ENCODE results near the gene RND3. TPM values are rescaled to one million over a fixed set of nuclear protein-coding genes. Genes with fewer than 3 reads are reported as not detected.

Gene RND3
- total RNA-seq, 2 experiments from 2014 or later: not detected

DNA sequence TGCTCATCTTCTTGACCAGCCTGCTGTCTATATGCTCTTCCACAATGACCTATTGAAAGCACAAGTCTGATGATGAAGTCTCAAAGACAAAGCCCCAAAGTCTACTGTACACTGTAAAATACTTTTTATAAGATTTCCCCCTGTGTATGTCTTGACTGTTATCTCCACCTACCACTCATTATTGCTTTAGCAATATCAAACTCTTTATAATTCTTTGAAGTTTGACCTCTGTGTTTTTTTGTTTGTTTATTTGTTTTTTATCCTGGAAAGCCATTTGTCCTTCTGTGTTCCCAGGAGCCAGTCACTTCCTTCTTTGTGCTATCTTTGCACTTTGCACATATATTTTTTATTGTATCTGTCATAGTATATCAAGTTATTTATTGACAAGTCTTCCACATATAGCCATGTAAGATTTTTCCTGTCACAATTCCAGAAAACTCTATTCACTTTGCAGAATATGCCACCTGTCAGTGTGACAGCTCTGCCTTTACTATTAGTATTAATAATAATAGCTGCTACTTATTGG lies 66.3 kb downstream of the RND3 start:
- no peak overlapping the region for H3K27ac Mint-ChIP-seq
- no peaks in the 10 kb centered on the region for H3K4me1 Mint-ChIP-seq
- H3K27me3 Mint-ChIP-seq: peaks cover 18% of the 10 kb centered on the region
- DNase-seq: no peak
- peaks cover 1% of the 10 kb centered on the region for H3K9me3 Mint-ChIP-seq
- H3K36me3 Mint-ChIP-seq: no peaks in the 10 kb centered on the region
- H3K4me3 Mint-ChIP-seq: no peak overlapping the region

DNA sequence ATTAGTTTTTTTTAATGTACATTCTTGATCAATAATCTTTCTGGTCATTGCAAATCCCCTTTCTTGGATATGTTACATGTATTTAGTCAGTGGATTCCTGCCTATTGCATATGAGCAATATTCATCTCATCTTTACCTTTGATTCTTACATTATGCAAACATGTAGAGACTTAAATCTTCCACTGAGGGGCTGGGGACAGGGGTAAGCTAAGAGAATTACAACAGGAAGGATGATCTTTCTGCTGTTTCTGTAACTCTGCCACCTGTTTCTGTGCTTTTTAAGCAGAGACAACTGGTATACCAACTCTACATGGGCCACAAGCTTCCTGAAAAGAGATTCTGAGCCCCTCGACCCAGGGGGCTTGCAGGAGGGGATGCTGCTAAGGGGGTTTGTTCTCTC lies 68.6 kb downstream of the RND3 start:
- Mint-ChIP-seq H3K4me1 (no peaks in the 10 kb centered on the region), H3K9me3 (peaks cover 1% of the 10 kb centered on the region), H3K4me3 (no peak overlapping the region), H3K27me3 (peaks cover 4% of the 10 kb centered on the region), H3K27ac (no peak overlapping the region), H3K36me3 (no peaks in the 10 kb centered on the region)
- no peak for DNase-seq
